Activated gamma-delta T cell treated with anti-CD3 and anti-CD28 coated beads, Interleukin-2, amount 50 U/mL, for 16 hours (primary cell): ENCODE results near the gene TSLP.

Experiments used
- DNase-seq: peaks from one replicate; pipeline ENCODE4 v3.0.0-alpha.2; 2020; ENCODE audit warnings: low read depth

TSLP gene

DNA sequence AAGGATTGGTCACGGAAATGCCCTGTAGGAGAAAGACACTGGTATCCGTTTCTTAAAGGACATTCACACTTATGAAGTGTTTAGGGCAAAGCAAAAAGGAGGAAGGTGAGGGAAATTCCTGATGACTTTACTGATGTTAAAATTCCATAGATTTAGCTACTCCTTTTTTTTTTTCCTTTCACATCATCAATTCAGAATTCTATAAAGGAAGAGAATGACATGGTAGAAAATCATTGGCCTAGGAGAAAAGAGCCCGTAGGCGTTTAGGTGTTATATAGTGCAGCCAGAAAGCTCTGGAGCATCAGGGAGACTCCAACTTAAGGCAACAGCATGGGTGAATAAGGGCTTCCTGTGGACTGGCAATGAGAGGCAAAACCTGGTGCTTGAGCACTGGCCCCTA, at the start of gene TSLP:
TSLP (plus strand) TSS at position 301 of the 400 bp plus-strand sequence. CDS start 178 bp downstream, outside the sequence.
- no peak for DNase-seq

DNA sequence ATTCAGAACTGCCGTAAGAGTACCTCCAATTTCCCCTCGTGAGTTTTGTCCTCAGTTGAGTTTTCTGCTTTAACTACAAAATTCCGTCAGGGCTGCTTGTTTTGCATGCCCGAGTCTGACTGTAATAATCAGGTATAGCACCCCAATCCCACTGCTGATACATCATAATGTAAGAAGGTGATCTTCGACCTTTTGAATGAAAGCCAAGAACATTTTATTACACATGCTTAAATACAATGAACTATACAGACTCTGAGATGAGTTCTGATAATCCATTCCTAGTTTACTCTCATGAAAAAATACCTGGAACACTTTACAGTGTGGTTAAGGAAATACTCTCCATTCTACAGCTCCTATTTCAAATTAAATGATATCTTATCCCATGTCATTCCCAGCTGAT, 49.2 kb upstream of the TSLP start:
- DNase-seq: no peak

DNA sequence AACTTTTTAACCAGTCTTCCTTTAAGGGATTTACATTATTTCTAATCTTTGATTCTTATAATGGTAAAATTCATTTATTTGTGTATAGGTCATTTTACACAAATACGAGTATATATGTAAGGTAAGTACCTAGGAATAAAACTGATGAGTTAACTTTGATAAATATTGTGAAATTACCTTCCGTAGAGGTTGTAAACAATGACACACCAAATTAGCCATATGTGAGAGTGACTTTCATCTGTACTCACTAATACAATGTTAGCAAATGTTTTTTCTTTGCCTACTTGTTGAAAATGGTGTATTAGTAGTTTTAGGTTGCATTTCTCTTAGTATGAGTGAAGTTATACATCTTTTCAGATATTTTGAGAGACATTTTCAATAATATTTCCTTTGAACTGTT, 42.6 kb upstream of the TSLP start:
- DNase-seq: no peak

DNA sequence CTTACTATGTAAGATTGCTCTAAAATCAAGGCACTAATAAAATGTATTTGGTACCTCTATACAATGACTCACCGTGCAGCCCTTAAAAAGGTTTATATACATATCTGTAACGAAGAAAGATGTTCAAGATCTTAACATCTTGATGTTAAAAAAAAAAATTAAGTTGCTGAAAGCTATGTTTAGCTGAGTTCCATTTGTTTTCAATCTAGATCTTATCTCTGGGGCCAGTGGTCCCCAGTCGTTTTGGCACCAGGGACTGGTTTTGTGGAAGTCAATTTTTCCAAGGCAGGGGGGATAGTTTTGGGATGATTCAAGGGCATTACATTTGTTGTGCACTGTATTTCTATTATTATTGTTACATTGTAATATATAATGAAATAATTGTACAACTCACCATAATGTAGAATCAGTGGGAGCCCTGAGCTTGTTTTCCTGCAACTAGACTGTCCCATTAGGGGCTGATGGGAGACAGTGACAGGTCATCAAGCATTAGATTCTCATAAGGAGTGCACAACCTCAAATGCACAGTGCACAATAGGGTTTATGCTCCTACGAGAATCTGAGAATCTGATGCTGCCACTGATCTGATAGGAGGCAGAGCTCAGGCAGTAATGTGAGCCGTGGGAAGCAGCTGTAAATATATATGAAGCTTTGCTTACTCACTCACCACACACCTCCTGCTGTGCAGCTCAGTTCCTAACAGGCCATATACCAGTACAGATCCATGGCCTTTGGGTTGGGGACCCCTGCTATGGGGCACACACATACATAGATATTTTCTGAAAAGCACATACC, 27.6 kb upstream of the TSLP start:
- no peak for DNase-seq

DNA sequence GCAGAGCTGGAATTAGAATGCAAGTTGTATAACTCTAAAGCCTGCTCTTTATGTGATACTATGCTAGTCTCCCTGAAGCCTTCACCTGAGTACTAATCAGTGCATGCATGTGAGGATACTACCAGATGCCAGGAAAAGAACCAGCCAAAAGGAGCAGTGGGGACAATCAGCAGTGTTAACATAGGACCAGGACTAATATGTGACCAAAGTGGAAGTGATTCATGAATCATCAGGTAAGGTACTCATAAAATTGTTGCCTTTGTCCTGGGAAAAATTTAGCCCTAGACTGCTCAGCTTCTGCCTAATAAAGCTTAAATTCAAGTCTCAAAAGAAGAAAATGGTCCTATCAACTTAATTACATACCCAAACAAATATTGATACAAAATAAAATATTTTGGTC, 13.4 kb upstream of the TSLP start:
- no peak for DNase-seq

DNA sequence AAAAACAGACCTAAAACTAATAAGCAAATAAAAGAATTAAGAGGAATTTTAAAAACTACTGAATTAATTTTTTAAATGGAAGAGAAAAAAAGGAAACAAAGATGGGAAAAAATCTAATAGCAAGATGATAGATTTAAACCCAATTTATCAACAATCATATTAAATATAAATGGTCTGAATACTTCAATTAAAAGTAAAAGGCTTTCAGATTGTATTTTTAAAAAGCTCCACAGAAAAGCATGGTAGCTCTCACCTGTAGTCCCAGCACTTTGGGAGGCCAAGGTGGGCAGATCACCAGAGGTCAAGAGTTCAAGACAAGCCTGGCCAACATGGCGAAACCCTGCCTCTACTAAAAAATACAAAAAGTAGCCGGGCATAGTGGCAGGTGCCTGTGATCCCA, 11.3 kb upstream of the TSLP start:
- no peak for DNase-seq

DNA sequence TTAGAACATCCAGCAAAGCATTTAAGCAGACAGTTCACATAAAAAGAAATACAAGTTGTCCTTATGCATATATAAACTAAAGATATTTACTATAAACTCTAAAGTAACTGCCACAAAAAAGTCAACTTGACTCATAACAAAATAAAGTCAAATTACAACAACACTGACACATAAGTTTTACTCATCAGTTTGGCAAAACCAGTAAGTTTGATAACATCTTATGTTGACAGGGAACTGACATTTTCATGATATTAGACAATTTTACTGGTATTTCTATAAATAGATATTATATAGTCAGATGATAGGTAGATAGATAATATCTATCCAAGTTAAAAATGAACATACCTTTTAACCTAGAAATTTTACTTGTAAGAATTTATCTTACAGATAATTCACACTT, 9.9 kb upstream of the TSLP start:
- no peak for DNase-seq

DNA sequence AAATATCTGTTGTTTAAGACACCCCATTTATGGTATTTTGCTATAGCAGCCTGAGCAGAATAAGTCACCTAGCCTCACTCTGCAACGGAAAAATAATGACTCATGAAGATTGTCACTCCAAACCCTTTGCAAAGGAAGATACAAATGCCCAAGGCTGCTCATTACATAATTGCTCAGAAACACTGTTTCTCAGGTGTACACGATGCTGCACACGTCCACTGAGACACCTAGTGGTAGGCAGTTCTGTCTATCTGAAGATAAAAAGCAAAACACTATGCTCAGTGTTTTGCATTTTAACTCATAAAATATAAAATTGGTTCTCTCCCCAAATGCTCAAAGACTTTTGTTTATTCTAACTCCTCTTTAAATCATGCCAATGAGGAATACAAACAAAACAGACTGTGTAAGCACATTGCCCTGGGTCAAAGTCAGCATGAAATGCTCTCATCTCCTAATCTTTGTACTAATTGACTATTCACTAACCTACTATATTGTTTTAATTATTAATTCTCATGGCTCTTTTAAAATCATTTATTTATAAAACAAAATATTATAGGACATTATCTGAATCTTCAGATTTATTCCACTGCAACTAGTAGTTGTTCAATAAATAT, 7.7 kb upstream of the TSLP start:
- no peak for DNase-seq

DNA sequence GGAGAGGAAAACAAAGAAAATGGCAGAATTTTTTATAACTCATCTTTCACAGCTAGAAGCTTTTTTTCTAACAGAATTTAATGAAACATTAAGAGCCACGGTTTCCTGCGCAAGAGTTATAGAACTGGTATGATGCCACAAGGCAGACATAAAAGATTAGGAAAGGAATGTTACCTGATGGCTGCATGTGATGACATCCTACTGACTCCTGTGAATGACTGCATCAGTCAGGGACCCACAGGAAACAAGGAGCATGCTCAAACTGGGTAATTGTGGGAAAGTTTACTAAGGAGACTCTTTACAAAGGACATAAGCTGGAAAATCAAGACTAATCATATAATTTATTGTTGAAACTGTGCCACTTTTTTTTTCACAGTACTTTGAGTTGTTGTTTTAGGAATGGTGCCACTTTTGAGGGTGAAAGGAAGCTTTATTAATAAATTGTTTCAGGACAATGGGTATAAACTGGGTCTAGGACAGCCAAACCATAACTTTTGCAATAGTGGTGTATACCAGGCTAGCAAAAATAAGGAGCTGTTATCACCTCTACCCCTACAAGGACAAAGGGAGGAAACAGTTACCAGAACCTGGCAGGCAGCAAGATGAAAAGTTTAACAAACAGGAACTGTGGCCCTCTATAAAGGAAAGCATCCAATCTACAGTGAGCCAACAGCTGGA, 5.1 kb upstream of the TSLP start:
- DNase-seq: no peak

DNA sequence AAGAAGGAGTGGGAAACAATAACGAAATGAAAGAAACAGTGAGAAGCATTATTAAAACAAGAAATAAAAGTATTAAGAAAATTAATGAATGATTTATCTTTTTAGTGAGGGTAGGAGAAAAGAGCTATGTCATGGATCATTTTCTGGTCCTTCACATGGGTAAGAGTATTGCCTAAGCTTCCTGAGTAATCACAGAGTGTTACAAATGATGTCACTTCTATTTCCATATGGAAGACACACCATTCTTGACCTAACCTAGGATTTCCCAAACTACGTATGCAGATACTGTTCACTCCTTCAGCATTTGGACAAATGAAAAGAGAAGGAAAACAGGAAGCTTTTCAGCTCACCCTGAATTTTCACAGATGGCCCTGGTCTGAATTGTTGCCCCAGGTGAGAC, 3.3 kb upstream of the TSLP start:
- DNase-seq: no peak

DNA sequence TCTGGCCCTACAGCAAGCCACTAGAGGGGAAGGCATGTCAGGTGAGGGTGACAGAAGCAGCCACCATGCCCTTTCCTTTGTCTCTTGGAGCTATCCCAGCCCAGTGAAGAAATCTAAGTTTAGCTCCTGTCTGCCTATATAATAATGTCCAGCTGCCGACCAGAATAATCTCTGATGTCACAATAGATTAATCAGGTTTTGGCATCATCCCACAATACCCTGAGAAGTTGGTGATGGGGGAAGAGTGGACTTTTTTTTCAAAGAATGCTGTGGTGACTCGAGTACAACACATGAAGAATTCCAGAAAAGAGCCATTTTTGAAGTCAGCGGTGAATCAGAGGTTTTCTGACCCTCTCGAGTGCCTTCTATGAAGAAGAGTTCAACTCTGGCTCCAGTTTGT, 1.7 kb upstream of the TSLP start:
- no peak for DNase-seq

DNA sequence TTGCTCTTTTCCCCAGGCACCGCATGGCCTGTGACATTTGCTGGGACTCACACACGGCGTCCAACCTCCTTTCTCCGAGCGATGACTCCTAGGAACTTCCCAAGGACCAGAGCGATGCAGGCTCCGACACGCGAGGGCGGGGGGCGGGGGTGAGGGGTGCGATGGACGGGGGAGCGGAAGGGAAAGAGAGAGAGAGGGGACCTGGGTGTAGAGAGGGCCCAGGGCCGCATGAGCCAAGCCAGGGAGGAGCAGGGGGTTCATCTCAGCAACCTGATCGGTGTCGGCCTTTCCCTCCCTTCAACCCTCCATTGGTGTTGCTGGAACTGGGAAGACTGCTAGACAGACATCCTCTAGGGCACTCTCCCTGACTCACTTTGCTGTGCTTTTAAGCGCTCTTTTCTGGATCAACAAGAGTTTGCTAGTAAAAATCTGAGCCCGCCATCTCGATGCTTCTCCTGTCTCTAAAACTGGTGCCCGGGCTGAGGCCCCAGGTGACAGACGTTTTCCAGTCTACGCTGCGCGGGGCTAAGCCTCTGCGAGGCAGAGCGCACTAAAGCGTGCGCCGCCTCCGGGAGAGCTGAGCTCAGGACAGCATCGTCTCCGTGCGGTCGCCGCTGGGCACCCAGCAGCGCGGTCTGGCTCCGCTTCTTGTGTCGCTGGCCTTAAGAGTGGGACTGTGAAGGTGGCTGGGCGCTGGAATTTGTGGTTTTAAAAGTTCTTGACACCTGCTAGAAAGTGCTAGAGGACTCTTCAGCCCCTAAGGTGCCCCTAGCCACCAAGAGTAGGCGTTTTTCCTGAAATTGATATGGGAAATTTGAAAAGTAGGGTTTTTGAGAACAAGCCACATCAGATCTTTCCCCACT, 1.0 kb upstream of the TSLP start:
- DNase-seq: no peak

DNA sequence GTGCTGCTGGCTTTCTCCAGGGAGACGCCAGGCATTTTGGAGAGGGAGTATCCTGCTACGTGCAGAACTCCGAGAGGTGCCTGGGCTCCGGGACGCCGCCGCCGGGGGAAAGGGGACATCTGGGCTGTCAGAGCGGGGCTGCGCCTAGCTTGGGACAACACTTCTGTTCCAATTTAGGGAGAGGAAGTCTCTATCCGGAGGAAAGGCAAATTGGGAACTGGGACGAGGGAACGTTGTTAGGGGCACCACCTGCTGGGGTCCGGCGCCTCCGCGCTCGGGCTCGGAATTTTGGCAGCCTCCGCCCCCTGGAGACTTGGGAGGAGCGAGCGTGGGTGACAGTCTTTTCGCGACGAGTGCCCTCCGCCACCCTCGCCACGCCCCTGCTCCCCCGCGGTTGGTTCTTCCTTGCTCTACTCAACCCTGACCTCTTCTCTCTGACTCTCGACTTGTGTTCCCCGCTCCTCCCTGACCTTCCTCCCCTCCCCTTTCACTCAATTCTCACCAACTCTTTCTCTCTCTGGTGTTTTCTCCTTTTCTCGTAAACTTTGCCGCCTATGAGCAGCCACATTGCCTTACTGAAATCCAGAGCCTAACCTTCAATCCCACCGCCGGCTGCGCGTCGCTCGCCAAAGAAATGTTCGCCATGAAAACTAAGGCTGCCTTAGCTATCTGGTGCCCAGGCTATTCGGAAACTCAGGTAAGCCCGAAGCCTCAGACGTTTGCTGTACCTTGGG, 1.6 kb downstream of the TSLP start:
- DNase-seq: peak; percentile 21

DNA sequence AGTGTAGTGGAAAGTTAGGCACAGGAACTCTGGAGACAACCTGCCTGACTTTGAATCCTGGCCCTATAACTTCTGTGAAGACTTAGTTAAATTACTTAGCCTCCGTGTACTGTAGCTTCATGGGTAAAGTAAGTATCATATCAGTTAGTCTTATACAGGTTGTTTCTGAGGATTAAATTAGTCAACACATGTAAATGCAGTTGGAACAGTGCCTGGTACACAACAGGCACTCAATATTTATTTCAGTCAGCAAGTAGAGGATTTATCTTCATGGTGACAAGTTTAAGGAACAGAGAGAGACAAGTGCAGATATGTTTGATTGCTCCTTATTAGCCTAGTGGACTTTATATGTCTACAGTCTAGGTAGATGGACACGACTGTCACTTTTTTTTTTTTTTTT, 2.7 kb downstream of the TSLP start:
- DNase-seq: no peak

DNA sequence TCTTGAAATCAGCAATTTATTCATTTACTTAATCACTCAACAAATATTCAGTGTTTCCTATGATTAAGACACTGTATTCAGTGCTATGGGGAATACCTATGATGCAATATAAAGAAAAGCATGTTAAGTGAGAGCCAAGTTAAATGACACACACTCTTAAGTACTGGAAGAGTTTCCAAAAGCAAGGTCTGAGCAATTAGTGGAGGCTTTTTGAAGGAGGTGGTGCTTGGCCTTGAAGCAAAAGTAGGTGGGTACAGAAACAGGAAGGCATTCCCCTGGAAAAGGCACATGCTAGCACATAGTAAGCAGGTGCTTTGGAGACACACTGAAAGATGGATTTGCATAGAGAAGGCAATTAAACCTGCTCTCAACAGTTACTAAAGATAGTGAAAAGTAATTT, 4.0 kb downstream of the TSLP start:
- no peak for DNase-seq

DNA sequence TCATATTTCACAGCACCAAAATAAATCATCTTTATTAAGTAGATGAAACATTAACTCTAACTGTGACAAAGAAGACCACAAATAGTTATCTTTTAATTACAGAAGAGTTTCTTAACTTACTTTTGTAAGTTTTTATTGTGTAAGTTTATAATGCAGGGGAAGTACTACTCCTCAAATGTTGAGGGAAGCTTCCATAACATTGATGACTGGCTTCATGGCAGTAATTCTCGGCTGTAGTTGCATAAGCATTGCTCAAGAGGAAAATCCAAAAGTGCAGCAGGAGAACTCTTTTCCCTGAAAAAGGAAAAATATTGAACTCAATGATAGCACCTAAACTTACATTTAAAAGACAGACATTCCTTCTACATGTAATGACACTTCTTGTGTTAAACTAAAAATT, 4.6 kb downstream of the TSLP start:
- DNase-seq: no peak

DNA sequence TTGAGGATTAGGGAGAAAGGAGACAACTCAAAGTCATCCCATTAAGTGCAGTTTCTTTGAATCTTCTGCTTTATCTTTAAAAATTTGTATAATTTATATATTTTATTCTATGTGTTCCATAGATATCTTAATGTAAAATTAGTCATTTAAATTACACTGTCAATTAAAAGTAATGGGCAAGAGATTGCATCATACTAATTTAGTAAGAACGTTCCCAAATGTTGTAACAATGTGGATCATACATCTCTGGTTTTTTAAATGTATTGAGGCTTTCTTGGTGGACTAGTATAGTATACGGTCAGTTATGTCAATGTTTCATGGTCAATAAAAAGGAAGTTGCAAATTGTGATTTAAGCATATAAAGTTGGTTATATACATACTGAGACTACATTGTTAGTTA, 6.2 kb downstream of the TSLP start:
- DNase-seq: no peak

DNA sequence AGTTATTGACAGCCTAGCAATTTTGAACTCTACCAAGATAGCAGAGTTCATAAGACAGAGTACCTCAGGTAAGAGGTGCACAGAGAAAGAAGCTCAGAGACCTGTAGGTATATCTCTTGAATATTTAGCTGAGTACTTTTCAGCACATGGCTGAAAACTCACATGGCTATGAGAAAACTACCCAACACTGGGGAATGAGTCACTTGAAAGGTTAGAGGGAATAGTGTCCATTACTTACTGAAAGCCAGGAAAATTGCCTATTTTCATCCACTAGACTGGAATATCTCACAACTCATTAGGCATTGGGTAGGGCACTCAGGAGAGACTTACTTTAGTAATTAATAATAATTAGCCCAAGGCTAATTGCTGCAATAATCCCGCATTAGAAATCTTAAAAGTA, 8.3 kb downstream of the TSLP start:
- DNase-seq: no peak

DNA sequence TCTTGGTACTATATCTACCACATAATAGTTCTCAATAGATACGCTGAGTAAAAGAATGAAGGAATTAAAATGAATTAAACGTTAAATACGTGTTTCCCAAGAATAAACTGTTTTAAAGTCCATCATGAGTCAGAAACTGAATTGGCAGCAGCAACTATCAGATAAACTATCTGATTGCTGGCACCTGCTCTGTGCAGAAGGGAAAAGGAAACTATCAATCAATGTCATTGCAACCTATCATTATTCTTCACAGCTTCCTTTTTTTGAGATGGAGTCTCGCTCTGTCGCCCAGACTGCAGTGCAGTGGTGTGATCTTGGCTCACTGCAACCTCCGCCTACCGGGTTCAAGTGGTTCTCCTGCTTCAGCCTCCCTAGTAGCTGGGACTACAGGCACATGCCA, 11.8 kb downstream of the TSLP start:
- DNase-seq: no peak

DNA sequence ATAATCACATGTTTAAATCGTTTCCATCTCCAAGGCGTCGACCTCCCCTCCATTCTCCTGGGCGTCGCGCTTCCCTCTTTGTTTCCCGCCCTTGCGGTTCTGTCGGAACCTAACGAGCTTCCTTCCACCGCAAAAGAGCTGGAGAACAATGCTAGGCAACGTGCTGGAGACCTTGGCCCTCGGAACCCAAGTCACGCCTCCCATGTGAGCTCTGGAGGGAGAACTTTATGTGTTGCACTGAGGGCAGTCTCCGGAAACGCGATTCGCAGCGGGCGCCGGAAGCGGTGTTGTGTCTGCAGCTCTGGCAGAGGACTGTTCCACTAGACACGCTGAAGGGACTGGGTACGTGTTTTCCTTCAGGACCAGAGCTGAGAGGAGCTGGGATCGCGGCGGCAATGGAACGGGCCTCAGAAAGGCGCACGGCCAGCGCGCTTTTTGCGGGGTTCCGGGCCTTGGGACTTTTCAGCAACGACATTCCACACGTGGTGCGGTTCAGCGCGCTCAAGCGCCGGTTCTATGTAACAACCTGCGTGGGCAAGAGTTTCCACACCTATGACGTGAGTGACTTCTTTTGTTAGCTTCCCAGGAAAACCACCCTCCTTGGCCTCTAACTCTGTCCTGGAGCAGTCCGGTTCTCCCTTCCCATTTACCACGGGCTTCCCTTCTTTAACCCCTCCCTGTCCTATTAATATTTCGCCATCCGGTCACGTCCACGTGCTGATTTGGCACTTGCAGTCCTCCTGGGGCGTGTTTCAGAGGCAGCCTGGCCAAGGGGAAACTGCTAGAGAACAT, 20.7 kb downstream of the TSLP start, which contains the start of gene WDR36:
WDR36 (plus strand) TSS at position 287 of the 792 bp plus-strand sequence; CDS start at position 396, 109 bp downstream.
- peak; percentile 83 for DNase-seq

DNA sequence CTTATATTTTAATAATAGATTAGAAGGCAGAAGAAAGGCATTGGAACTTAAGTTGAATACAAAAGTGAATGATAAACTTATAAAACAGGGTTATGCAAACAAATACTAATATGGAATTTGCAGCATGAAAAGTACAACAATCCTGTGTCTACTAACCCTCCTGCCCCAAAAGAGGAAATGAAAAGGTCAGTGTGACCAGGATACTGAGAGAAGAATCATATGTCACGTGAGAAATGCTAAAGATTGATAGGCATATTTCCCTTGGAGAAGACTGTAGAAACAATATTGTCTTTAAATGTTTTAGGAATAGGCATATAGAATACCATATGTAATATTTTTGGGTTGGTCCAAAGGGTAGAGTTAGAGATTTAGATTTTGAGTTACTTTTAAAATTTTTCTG, 24.5 kb downstream of the TSLP start:
- no peak for DNase-seq
